ENCODE measurements around the gene CD86.

CD86 gene

DNA sequence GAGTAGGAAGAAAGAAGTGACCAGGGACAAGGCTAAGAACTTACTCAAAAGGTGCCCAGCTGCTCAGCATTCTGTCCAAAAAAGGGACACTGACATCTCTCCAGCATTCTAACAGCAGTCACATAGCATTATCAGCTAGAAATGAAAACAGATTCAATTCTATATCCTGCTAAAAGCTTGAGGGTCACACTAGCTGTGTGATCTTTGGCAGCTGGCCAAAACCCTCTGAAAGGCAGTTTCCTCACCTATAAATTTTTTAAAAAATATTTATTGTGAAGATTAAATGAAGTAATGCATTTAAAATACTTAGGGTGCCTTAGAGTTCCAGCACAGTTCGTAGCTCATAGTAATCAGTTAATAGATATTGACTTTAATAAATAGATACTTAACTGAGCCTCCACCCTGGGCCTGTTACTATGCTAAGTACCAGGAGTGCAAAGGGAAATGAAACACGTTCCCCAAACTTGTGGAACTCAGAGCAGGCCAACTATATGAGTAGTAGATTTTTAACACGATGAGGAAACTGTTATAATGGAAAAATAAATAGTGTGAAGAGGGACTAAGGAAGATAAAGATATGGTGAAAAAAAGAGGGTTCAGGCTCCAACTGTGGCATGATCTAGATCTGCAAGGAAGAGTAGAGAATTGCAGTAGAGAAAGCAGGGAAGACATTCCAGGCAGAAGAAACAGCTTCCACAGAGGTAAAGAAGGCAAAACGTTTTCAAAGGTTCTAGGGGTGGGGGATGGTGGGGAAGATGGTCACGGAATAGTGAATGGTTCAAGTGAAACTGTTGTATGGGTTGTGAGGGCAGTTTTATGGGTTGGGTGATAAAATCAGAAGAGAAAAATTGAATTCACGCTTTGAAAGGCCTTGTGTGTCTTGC, 11.4 kb downstream of the CD86 start:
- no peaks in the 10 kb centered on the region for H3K4me1 ChIP-seq
- no peak overlapping the region for H3K4me3 ChIP-seq (ENCODE audit: low read depth, low read length)
- TF ChIP-seq, protein P1, sequence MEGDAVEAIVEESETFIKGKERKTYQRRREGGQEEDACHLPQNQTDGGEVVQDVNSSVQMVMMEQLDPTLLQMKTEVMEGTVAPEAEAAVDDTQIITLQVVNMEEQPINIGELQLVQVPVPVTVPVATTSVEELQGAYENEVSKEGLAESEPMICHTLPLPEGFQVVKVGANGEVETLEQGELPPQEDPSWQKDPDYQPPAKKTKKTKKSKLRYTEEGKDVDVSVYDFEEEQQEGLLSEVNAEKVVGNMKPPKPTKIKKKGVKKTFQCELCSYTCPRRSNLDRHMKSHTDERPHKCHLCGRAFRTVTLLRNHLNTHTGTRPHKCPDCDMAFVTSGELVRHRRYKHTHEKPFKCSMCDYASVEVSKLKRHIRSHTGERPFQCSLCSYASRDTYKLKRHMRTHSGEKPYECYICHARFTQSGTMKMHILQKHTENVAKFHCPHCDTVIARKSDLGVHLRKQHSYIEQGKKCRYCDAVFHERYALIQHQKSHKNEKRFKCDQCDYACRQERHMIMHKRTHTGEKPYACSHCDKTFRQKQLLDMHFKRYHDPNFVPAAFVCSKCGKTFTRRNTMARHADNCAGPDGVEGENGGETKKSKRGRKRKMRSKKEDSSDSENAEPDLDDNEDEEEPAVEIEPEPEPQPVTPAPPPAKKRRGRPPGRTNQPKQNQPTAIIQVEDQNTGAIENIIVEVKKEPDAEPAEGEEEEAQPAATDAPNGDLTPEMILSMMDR (IDR thresholded peaks at IDR 0.05; ENCODE audit: low read depth, low read length), result no peak
- H3K36me3 ChIP-seq, result no peaks in the 10 kb centered on the region
- H3K9me3 ChIP-seq, result no peaks in the 10 kb centered on the region
- DNase-seq, result no peak
- H3K27me3 ChIP-seq, result no peaks in the 10 kb centered on the region; the same call in 1 of the 2 replicates

DNA sequence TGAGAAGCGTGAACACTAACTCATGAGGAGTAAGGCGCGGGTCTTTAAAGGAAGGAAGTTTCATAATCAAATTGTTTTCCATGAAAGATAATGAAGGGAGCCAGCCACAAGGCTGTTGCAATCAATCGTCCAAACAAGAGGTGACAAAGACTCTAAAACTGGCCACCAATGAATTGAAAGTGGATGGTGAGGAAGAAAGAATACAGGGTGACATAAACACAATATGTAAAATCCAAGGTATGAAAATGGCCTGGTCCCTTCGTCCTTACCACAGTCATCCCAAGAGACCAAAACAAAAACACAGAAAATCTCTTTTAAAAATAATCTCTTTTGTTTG, 12.0 kb downstream of the CD86 start:
- Histone ChIP-seq H3K36me3 (no peaks in the 10 kb centered on the region), H3K4me1 (no peaks in the 10 kb centered on the region), H3K27me3 (no peaks in the 10 kb centered on the region; the same call in 1 of the 2 replicates), H3K4me3 (ENCODE audit: low read depth, low read length) (no peak overlapping the region), H3K9me3 (no peaks in the 10 kb centered on the region)
- no peak for DNase-seq
- TF ChIP-seq, protein P1 (IDR thresholded peaks at IDR 0.05; ENCODE audit: low read depth, low read length), result no peak

DNA sequence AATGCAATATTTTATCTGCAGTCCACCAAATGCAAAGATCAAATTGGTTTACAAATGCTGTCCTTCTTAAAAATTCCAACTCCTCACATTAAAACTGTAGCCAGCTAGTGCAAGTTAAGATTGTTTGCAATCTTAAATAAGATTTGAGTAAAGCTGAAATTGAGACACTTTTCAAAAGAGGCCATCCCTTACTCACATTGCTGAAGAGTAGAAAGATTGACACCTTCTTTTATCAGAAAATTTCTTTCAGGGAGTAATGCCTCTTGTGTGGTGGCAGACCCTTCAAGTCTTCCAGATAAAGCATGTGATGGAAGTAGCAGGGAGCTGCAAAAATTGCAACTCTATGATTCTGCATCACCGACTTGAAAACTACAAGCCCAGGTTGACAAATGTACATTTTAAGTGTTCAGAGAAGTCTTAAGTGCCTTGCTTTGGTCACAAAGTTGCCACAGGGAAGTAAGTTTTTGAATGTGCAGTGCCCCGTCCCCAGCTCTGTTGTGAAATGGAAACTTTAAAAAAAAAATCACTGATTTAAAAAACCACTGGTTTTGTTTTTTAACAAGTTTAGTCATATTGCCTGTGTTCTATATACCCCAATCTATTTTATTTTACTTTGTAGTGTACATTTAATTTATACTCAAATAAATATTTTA, 12.6 kb downstream of the CD86 start:
- TF ChIP-seq, protein P1 (IDR thresholded peaks at IDR 0.05; ENCODE audit: low read depth, low read length), result no peak
- no peak for DNase-seq
- no peaks in the 10 kb centered on the region; the same call in 1 of the 2 replicates for H3K27me3 ChIP-seq
- H3K4me3 ChIP-seq (ENCODE audit: low read depth, low read length), result no peak overlapping the region
- no peaks in the 10 kb centered on the region for H3K4me1 ChIP-seq
- no peaks in the 10 kb centered on the region for H3K9me3 ChIP-seq
- H3K36me3 ChIP-seq, result no peaks in the 10 kb centered on the region

DNA sequence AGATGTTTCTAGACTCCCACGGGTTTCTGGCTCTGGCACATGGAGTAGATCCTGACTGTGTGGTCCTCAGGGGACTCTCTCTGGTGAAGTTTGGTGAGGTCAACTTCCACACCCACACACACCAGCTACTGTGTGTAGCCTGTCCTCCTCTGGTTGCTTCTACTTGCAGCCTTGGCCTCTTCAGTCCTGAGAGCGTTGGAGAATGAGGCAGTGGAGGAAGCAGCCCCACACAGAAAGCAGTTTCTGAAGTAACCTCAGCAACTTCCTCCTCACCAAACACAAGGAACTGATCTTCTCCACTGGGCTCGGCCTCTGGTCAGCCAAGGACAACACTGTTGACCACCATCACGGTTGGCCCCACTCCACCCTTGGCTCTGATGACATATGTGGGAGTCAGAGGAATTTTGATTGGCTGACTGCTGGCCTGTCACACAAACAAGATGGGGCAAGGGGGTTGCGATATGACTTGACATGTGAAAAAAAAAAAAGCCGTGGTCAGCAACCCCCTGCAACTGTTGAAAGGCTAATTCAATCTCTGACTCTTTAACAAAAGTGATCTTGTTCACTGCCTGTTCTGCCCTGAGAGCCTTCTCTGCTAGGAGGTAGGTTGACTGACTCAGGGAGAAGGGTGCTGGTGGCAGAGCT, 19.6 kb downstream of the CD86 start:
- no peak for DNase-seq

DNA sequence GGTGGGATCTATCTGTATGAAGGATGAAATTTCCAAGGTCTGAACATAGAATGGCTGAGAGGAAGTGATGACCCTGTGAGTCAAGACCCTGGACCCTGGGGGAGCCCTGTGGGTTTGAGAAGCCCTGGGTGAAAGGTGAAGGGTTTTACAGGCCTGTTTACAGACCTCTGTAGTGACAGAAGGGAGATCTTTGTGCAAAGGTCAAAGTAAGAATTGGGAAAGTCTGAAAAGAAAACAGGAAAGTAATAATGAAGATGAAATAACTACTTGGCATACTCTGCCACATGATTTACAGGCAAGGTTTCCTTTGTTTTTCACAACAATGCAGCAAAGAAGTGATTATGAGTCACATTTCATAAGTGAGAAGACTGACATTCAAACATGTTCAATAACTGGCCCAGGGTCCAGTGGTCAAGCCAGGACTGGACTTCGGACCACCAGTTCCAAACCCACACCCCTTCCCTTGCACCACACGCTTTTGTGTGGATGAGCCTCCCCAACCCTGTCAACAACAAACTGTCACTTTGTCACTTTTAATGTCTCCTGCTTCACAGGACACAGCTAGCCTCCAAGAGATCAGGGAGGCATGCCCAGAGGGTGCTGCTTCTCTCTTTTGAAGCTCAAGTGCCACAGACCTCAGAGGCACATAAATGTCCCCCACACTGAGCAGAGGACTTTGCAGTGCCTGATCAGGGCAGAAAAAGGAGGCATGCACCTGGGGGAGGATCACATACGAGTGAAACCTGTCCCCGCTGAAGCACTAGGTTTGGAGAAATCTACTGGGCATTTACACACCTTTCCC, 21.5 kb downstream of the CD86 start:
- Histone ChIP-seq H3K4me1 (no peaks in the 10 kb centered on the region), H3K27me3 (peaks cover 24% of the 10 kb centered on the region), H3K9me3 (no peaks in the 10 kb centered on the region), H3K4me3 (ENCODE audit: low read depth, low read length) (no peak overlapping the region), H3K36me3 (no peaks in the 10 kb centered on the region)
- no peak for DNase-seq
- TF ChIP-seq, protein P1 (IDR thresholded peaks at IDR 0.05; ENCODE audit: low read depth, low read length), result no peak

More for the DNA sequence above, 19.6 kb downstream of the CD86 start:
- Histone ChIP-seq H3K4me3 (ENCODE audit: low read depth, low read length) (no peak overlapping the region), H3K36me3 (no peaks in the 10 kb centered on the region), H3K4me1 (no peaks in the 10 kb centered on the region), H3K9me3 (no peaks in the 10 kb centered on the region), H3K27me3 (peaks cover 16% of the 10 kb centered on the region)
- TF ChIP-seq, protein P1 (IDR thresholded peaks at IDR 0.05; ENCODE audit: low read depth, low read length), result no peak

All from BE2C (cell line).